Tibial nerve (tissue), 4 donors: ENCODE data around the gene GOSR1. TPM values are rescaled to one million over a fixed set of nuclear protein-coding genes. Genes with fewer than 3 reads are reported as not detected.

Experiments used
- DNase-seq, 2 donors: peaks; one replicate each; pipeline ENCODE4 v3.0.0-alpha.2; 2019; ENCODE audit warnings: low spot score in 2 of 2
- H3K27ac ChIP-seq, 4 donors: fragments of 200-600 bp; sonication (generic) in 3 of 4; one replicate each; pipeline ENCODE4 v1.5.1; 2017 to 2019; ENCODE audit warnings: mild to moderate bottlenecking in 1 of 4
- H3K27me3 ChIP-seq, 2 donors: fragments of 200-600 bp; sonication (generic) in 1 of 2; one replicate each; pipeline versions ENCODE4 v1.5.1 to v1.6.0; 2017 to 2019
- H3K36me3 ChIP-seq, 3 donors: fragments of 200-600 bp; sonication (generic); one replicate each; pipeline ENCODE4 v1.5.1; 2018 to 2019
- H3K4me1 ChIP-seq, 4 donors: fragments of 200-600 bp; sonication (generic) in 3 of 4; one replicate each; pipeline ENCODE4 v1.5.1; 2017 to 2019
- H3K4me3 ChIP-seq, 4 donors: fragments of 200-600 bp; sonication (generic) in 3 of 4; one replicate each; pipeline ENCODE4 v1.5.1; 2017 to 2019; ENCODE audit warnings: mild to moderate bottlenecking in 1 of 4, moderate library complexity in 1 of 4
- H3K9me3 ChIP-seq, 4 donors: fragments of 200-600 bp; sonication (generic) in 3 of 4; one replicate each; pipeline ENCODE4 v1.5.1; 2017 to 2019
- CTCF ChIP-seq, 5 experiments: fragments of 200-600 bp in 3 of 5; fragments of 450-650 bp in 2 of 5; sonication (generic) in 3 of 5; IDR thresholded peaks; one replicate each; pipeline ENCODE4 v1.5.1; 2016 to 2019; ENCODE audit warnings: antibody characterized with exemption in 5 of 5, mild to moderate bottlenecking in 3 of 5, moderate library complexity in 2 of 5
- EP300 ChIP-seq, 2 donors: sonication (generic); formaldehyde crosslinking; IDR thresholded peaks; one replicate each; pipeline ENCODE4 v1.6.1; 2017; ENCODE audit warnings: antibody characterized with exemption in 2 of 2, mild to moderate bottlenecking in 1 of 2
- POLR2A ChIP-seq, 2 donors: fragments of 450-650 bp; IDR thresholded peaks; one replicate each; pipeline ENCODE4 v1.6.1; 2017; ENCODE audit warnings: antibody characterized with exemption in 2 of 2, mild to moderate bottlenecking in 2 of 2, moderate library complexity in 2 of 2
- WGBS, 2 donors: methylation state at CpG; one replicate each; pipeline ENCODE4 v1.1.5; 2018; 5-methylcytosine and 5-hydroxymethylcytosine counted together
- total RNA-seq, 4 donors: library from RNA; depleted of rRNA; stranded (reverse); fragments of >200 nt; gene quantifications; one replicate each; pipeline ENCODE4 v1.1.0, GENCODE V29; 2016

The GOSR1 gene
- total RNA-seq, 4 donors from 2014 or later: 20.7 to 37.1 (median 26.4) TPM

GRCh38 chr17:30482555-30482954 is 5.3 kb downstream of the GOSR1 start:
- no peak overlapping the region for H3K27ac ChIP-seq
- DNase-seq: no peak
- no peak for TF ChIP-seq POLR2A (IDR thresholded peaks at IDR 0.05)
- TF ChIP-seq EP300 (IDR thresholded peaks at IDR 0.05): no peak
- no peak for TF ChIP-seq CTCF (IDR thresholded peaks at IDR 0.05)
- no peaks in the 10 kb centered on the region for H3K27me3 ChIP-seq
- H3K9me3 ChIP-seq: no peaks in the 10 kb centered on the region
- H3K36me3 ChIP-seq: peaks cover 0 to 82% (median 22%) of the 10 kb centered on the region in 3 donors
- peaks cover 0 to 22% (median 9%) of the 10 kb centered on the region in 4 donors for H3K4me1 ChIP-seq
- H3K4me3 ChIP-seq: no peak overlapping the region

GRCh38 chr17:30483159-30483558 is 6.0 kb downstream of the GOSR1 start:
- Histone ChIP-seq H3K27ac (no peak overlapping the region), H3K4me3 (no peak overlapping the region), H3K36me3 (peaks cover 0 to 88% (median 24%) of the 10 kb centered on the region in 3 donors), H3K4me1 (peaks cover 0 to 18% (median 7%) of the 10 kb centered on the region in 4 donors), H3K9me3 (no peaks in the 10 kb centered on the region), H3K27me3 (no peaks in the 10 kb centered on the region)
- no peak for DNase-seq
- 95% methylated on average over 1 of the region's 1 CpG for WGBS, 2 donors
- TF ChIP-seq EP300 (IDR thresholded peaks at IDR 0.05): no peak
- TF ChIP-seq POLR2A (IDR thresholded peaks at IDR 0.05): no peak
- no peak for TF ChIP-seq CTCF (IDR thresholded peaks at IDR 0.05)

GRCh38 chr17:30493780-30494179 is 16.6 kb downstream of the GOSR1 start:
- Histone ChIP-seq H3K9me3 (no peaks in the 10 kb centered on the region), H3K4me3 (no peak overlapping the region), H3K36me3 (peaks cover 2 to 89% (median 12%) of the 10 kb centered on the region in 3 donors), H3K4me1 (no peaks in the 10 kb centered on the region), H3K27me3 (no peaks in the 10 kb centered on the region), H3K27ac (no peak overlapping the region)
- TF ChIP-seq EP300 (IDR thresholded peaks at IDR 0.05) (no peak), POLR2A (IDR thresholded peaks at IDR 0.05) (no peak), CTCF (IDR thresholded peaks at IDR 0.05) (no peak)
- WGBS, 2 donors: 28 to 34% methylated on average over 2 of the region's 2 CpGs
- DNase-seq: no peak

- no peak for TF ChIP-seq POLR2A (IDR thresholded peaks at IDR 0.05)
- TF ChIP-seq EP300 (IDR thresholded peaks at IDR 0.05): no peak
- TF ChIP-seq CTCF (IDR thresholded peaks at IDR 0.05): no peak
- no peak overlapping the region for H3K4me3 ChIP-seq
- H3K27ac ChIP-seq: no peak overlapping the region
- no peaks in the 10 kb centered on the region for H3K4me1 ChIP-seq
- no peaks in the 10 kb centered on the region for H3K9me3 ChIP-seq
- H3K36me3 ChIP-seq: peaks cover 2 to 90% (median 8%) of the 10 kb centered on the region in 3 donors
- no peak for DNase-seq
- no peaks in the 10 kb centered on the region for H3K27me3 ChIP-seq
These were observed 18.4 kb downstream of the GOSR1 start for GRCh38 chr17:30495586-30495985.

GRCh38 chr17:30503558-30503957 is 26.4 kb downstream of the GOSR1 start:
- Histone ChIP-seq H3K27ac (no peak overlapping the region), H3K27me3 (no peaks in the 10 kb centered on the region), H3K4me1 (no peaks in the 10 kb centered on the region), H3K36me3 (peaks cover 2 to 89% (median 9%) of the 10 kb centered on the region in 3 donors), H3K4me3 (no peak overlapping the region), H3K9me3 (no peaks in the 10 kb centered on the region)
- WGBS, 2 donors: 88 to 90% methylated on average over 4 of the region's 4 CpGs
- TF ChIP-seq EP300 (IDR thresholded peaks at IDR 0.05) (no peak), POLR2A (IDR thresholded peaks at IDR 0.05) (no peak)
- DNase-seq: no peak

- peaks cover 0 to 70% (median 9%) of the 10 kb centered on the region in 3 donors for H3K36me3 ChIP-seq
- no peak overlapping the region for H3K4me3 ChIP-seq
- no peak for DNase-seq
- H3K27me3 ChIP-seq: no peaks in the 10 kb centered on the region
- TF ChIP-seq CTCF (IDR thresholded peaks at IDR 0.05) (no peak), EP300 (IDR thresholded peaks at IDR 0.05) (no peak), POLR2A (IDR thresholded peaks at IDR 0.05) (no peak)
- no peaks in the 10 kb centered on the region for H3K9me3 ChIP-seq
- 96% methylated on average over 6 of the region's 6 CpGs for WGBS, 2 donors
- no peak overlapping the region for H3K27ac ChIP-seq
- H3K4me1 ChIP-seq: no peaks in the 10 kb centered on the region
These were observed 28.7 kb downstream of the GOSR1 start for GRCh38 chr17:30505868-30506417.
